ENCODE results near the gene CLIP2.
A peak's percentile ranks its signal among the peaks of the same experiment; 100 is the strongest.

GRCh38 chr7:74364061-74364460 lies 74.9 kb downstream of the CLIP2 start:
- TF ChIP-seq, protein P1, sequence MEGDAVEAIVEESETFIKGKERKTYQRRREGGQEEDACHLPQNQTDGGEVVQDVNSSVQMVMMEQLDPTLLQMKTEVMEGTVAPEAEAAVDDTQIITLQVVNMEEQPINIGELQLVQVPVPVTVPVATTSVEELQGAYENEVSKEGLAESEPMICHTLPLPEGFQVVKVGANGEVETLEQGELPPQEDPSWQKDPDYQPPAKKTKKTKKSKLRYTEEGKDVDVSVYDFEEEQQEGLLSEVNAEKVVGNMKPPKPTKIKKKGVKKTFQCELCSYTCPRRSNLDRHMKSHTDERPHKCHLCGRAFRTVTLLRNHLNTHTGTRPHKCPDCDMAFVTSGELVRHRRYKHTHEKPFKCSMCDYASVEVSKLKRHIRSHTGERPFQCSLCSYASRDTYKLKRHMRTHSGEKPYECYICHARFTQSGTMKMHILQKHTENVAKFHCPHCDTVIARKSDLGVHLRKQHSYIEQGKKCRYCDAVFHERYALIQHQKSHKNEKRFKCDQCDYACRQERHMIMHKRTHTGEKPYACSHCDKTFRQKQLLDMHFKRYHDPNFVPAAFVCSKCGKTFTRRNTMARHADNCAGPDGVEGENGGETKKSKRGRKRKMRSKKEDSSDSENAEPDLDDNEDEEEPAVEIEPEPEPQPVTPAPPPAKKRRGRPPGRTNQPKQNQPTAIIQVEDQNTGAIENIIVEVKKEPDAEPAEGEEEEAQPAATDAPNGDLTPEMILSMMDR (IDR thresholded peaks at IDR 0.05) = peak in 1 of 6 experiments; percentile 34
- TF ChIP-seq POLR2A (IDR thresholded peaks at IDR 0.05) = no peak

Data from esophagus squamous epithelium (tissue), 4 donors.